HEK293 (cell line): ENCODE data around the gene CHMP1B.

Source experiments
- ZBTB7A ChIP-seq: fragments of 450-650 bp; formaldehyde crosslinking; IDR thresholded peaks from 2 replicates; pipeline ENCODE4 v1.5.1; 2016; ENCODE audit warnings: low read depth, missing biosample characterization, missing genetic modification characterization
- ZNF114 ChIP-seq: fragments of 450-650 bp; formaldehyde crosslinking; IDR thresholded peaks from 2 replicates; pipeline ENCODE4 v1.5.0; 2017; ENCODE audit warnings: missing biosample characterization, missing genetic modification characterization
- ZNF121 ChIP-seq: fragments of 450-650 bp; formaldehyde crosslinking; IDR thresholded peaks from 2 replicates; pipeline ENCODE4 v1.5.1; 2016; ENCODE audit warnings: missing biosample characterization, missing genetic modification characterization
- ZNF24 ChIP-seq: fragments of 450-650 bp; formaldehyde crosslinking; IDR thresholded peaks from 2 replicates; pipeline ENCODE4 v1.5.1; 2016; ENCODE audit warnings: missing biosample characterization, missing genetic modification characterization
- ZNF274 ChIP-seq, 2 experiments: fragments of 200-500 bp in 1 of 2; fragments of 450-650 bp in 1 of 2; sonication (Bioruptor generic) in 1 of 2; formaldehyde crosslinking in 1 of 2; IDR thresholded peaks; 2 replicates each; pipeline versions ENCODE4 v1.5.1 to v1.6.1; 2014 to 2016; ENCODE audit warnings: borderline replicate concordance in 1 of 2, inconsistent platforms in 1 of 2, low read length in 1 of 2, missing biosample characterization in 1 of 2, missing genetic modification characterization in 1 of 2
- ZNF302 ChIP-seq: fragments of 450-650 bp; formaldehyde crosslinking; IDR thresholded peaks from 2 replicates; pipeline ENCODE4 v1.5.1; 2016; ENCODE audit warnings: missing biosample characterization, missing genetic modification characterization, low read depth
- ZNF558 ChIP-seq: fragments of 450-650 bp; formaldehyde crosslinking; IDR thresholded peaks from 2 replicates; pipeline ENCODE4 v1.5.1; 2016; ENCODE audit warnings: missing biosample characterization, missing genetic modification characterization
- TF ChIP-seq, protein P1 (sequence below): fragments of 450-650 bp; formaldehyde crosslinking; IDR thresholded peaks from 2 replicates; pipeline ENCODE4 v1.5.1; 2016; ENCODE audit warnings: missing biosample characterization, missing genetic modification characterization

DNA sequence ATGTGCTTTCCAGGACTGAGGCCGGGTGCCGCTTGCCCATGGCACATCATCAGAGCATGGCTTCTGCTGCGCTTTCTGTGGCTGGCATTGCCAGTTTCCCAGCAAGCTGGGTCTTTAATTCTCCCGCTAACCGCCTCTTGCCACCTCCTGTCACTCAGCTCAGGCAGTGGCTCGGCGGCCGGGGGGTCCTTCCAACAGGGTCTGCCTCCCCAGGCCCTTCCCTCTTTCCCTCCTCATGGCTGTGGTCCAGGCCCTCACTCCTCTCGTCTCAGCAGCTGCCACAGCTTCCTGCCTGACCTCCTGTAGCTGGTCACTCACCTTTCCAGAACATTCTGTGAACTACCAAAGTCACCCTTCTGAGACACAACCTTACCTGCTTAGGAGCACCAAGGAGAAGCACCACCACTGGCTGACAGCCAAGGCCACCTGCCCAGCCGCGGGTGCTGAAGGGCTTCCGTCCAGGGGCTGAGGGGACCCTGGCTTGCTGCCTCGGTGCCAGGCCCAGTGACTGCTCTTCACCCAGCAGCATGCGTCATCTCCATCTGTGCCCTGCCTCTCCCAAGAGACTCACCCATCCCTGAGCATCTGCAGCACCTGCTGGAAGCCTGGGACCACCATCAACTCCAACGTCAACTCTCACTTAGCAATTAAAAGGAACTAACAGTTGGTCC, 22.6 kb downstream of the CHMP1B start:
- no peak for TF ChIP-seq ZBTB7A (tag by site-specific recombination)
- no peak for TF ChIP-seq ZNF302 (tag by site-specific recombination)
- TF ChIP-seq, protein P1, sequence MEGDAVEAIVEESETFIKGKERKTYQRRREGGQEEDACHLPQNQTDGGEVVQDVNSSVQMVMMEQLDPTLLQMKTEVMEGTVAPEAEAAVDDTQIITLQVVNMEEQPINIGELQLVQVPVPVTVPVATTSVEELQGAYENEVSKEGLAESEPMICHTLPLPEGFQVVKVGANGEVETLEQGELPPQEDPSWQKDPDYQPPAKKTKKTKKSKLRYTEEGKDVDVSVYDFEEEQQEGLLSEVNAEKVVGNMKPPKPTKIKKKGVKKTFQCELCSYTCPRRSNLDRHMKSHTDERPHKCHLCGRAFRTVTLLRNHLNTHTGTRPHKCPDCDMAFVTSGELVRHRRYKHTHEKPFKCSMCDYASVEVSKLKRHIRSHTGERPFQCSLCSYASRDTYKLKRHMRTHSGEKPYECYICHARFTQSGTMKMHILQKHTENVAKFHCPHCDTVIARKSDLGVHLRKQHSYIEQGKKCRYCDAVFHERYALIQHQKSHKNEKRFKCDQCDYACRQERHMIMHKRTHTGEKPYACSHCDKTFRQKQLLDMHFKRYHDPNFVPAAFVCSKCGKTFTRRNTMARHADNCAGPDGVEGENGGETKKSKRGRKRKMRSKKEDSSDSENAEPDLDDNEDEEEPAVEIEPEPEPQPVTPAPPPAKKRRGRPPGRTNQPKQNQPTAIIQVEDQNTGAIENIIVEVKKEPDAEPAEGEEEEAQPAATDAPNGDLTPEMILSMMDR (tag by site-specific recombination): no peak
- TF ChIP-seq ZNF24: no peak
- TF ChIP-seq ZNF114 (tag by site-specific recombination): no peak
- no peak for TF ChIP-seq ZNF121 (tag by site-specific recombination)
- no peak for TF ChIP-seq ZNF274 (IDR thresholded peaks at IDR 0.05; ENCODE audit: low read length)
- no peak for TF ChIP-seq ZNF274 (tag by site-specific recombination; IDR thresholded peaks at IDR 0.05; ENCODE audit: borderline replicate concordance)
- TF ChIP-seq ZNF558 (tag by site-specific recombination): no peak
